ENCODE results near the gene SNX6. TPM values are rescaled to one million over a fixed set of nuclear protein-coding genes. Genes with fewer than 3 reads are reported as not detected.
A peak's percentile ranks its signal among the peaks of the same experiment; 100 is the strongest.

SNX6 gene
- total and polyA plus RNA-seq, 2 donors (not counting 3 experiments of a cell fraction or from before 2014, with no cell fraction given): 95.1 to 120 TPM

- no TSS peak for BruUV-seq (replicated peaks)
- H2AFZ ChIP-seq (ENCODE audit: low read depth, low read length): peak overlapping the region; percentile 39
- no peak for TF ChIP-seq MAX (IDR thresholded peaks at IDR 0.05; ENCODE audit: insufficient read depth, insufficient read length)
- TF ChIP-seq POLR2AphosphoS5 (IDR thresholded peaks at IDR 0.05; ENCODE audit: insufficient read depth, low read depth, low read length): no peak
- no peak for TF ChIP-seq GATA2 (IDR thresholded peaks at IDR 0.05; ENCODE audit: insufficient read depth, insufficient read length, low read depth, low read length)
- no peak for TF ChIP-seq JUN (IDR thresholded peaks at IDR 0.05; ENCODE audit: borderline replicate concordance, insufficient read depth, insufficient read length, low read depth)
- TF ChIP-seq EZH2 (IDR thresholded peaks at IDR 0.05; ENCODE audit: borderline replicate concordance, low read depth, low read length, severe bottlenecking): no peak
- no peak for TF ChIP-seq MYC (IDR thresholded peaks at IDR 0.05; ENCODE audit: low read depth, low read length)
- no peak for TF ChIP-seq FOS (IDR thresholded peaks at IDR 0.05; ENCODE audit: borderline replicate concordance, insufficient read depth, low read length)
- no peak for TF ChIP-seq CTCF (IDR thresholded peaks at IDR 0.05; ENCODE audit: extremely low read depth in 1 of 2, insufficient read depth in 1 of 2, low read depth in 1 of 2, low read length in 2 of 2)
- no peak for TF ChIP-seq POLR2A (IDR thresholded peaks at IDR 0.05; ENCODE audit: low read depth, low read length)
- ChIA-PET CTCF (interaction anchor here (2.0 kb wide), 1 partner anchor 55 kb away, joined by 4 read pairs; no protein-coding TSS in a partner anchor), POLR2A (no interaction called here)
- intact Hi-C loops (cut with micrococcal nuclease): loop anchor here (5.0 kb wide), 1 partner anchor 36 kb away; the partner anchor contains the start of gene SNX6
- no peak overlapping the region for H3K4me3 ChIP-seq (replicated peaks in 1 of 3; ENCODE audit: insufficient read depth in 1 of 3, low read depth in 1 of 3, low read length in 3 of 3)
- DNase-seq (ENCODE audit: low read depth, low spot score) (no peak), FAIRE-seq (no peak)
- H3K9me3 ChIP-seq (replicated peaks; ENCODE audit: control insufficient read depth, insufficient read depth, low read length): no peaks in the 10 kb centered on the region
- H3K9ac ChIP-seq (replicated peaks; ENCODE audit: extremely low read depth, insufficient read depth, low read length): no peak overlapping the region
- H3K36me3 ChIP-seq (ENCODE audit: control insufficient read depth in 2 of 2, extremely low read depth in 1 of 2, insufficient read depth in 2 of 2, low read length in 2 of 2): no peaks in the 10 kb centered on the region
- H3K79me2 ChIP-seq (ENCODE audit: control insufficient read depth, insufficient read depth, low read length): no peaks in the 10 kb centered on the region
- H3K4me2 ChIP-seq (ENCODE audit: insufficient read depth, low read length): no peak overlapping the region
- no peaks in the 10 kb centered on the region for H3K9me1 ChIP-seq (replicated peaks; ENCODE audit: control insufficient read depth, extremely low read depth, insufficient read depth, low read length)
- dilution Hi-C loops (cut with MboI; ENCODE audit: extremely low pct_ligation_motif_present, low sequenced_read_pairs): no loop called here
- H3K27ac ChIP-seq (ENCODE audit: insufficient read depth, low read depth, low read length): no peak overlapping the region
- no peaks in the 10 kb centered on the region for H4K20me1 ChIP-seq (replicated peaks; ENCODE audit: control insufficient read depth, extremely low read depth, insufficient read depth, low read length)
- peaks cover 18% of the 10 kb centered on the region for H3K4me1 ChIP-seq (ENCODE audit: control insufficient read depth, extremely low read depth, insufficient read depth, low read length)
- H3K27me3 ChIP-seq (ENCODE audit: control insufficient read depth in 2 of 2, insufficient read depth in 2 of 2, low read length in 2 of 2): no peaks in the 10 kb centered on the region
These were observed 38.2 kb upstream of the SNX6 start for GRCh38 chr14:34668111-34668510.

Data from endothelial cell of umbilical vein (primary cell).